Nephron progenitor cell (in vitro differentiated cells): Measurements from ENCODE around the gene SLC17A9.

Source experiments
- DNase-seq: peaks from one replicate; pipeline ENCODE4 v3.0.0; 2021
- H3K27ac Mint-ChIP-seq: 2 replicates; pipeline ENCODE4 v1.8.0; 2021; ENCODE audit warnings: mild to moderate bottlenecking, moderate library complexity, mixed read lengths
- H3K27me3 Mint-ChIP-seq: 2 replicates; pipeline ENCODE4 v1.8.0; 2021; ENCODE audit warnings: mild to moderate bottlenecking, low read depth, mixed read lengths; ENCODE audit not compliant: poor library complexity
- H3K36me3 Mint-ChIP-seq: 2 replicates; pipeline ENCODE4 v1.8.0; 2021; ENCODE audit warnings: low read depth, mixed read lengths
- H3K4me1 Mint-ChIP-seq: 2 replicates; pipeline ENCODE4 v1.8.0; 2021; ENCODE audit warnings: mixed read lengths
- H3K4me3 Mint-ChIP-seq: 2 replicates; pipeline ENCODE4 v1.8.0; 2021; ENCODE audit warnings: mild to moderate bottlenecking, moderate library complexity, mixed read lengths
- H3K9me3 Mint-ChIP-seq: 2 replicates; pipeline ENCODE4 v1.8.0; 2021; ENCODE audit warnings: mild to moderate bottlenecking, moderate library complexity, mixed read lengths
- TF ChIP-seq, protein P1 (sequence below): fragments of 200-600 bp; sonication (generic); IDR thresholded peaks from 2 replicates; pipeline ENCODE4 v1.5.0; 2021; ENCODE audit warnings: antibody characterized with exemption

The SLC17A9 gene

DNA sequence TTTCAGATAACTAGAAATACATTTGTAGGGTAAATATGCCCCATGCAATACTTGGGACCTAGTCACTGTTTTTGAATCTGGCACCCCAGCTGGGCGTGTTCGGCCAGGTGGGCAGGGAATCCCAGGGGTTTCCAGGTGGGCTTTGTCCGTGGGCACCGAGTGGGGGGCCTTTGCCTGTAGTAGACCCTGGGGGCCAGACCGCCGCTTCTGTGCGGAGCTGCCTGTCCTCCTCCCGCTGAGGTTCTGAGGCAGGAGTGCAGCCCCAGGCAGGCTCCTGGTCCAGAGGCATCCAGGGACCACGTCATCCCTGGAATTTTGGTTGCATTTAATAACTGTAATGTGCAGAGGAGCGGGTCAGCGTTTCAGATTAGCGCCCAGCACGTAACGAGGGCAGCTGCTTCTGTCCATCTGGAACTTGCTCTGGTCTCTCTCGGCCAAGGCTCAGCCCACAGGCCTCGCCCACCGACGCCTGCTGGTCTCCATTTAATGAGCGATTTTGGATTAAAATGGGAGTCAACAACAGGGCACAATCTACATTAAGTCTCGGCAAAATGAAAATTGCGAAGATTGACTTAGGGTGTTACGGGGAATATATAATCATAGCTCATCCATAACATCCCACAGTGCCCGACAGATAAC is 41.5 kb downstream of the SLC17A9 start:
- no peak for DNase-seq
- no peak overlapping the region for H3K27ac Mint-ChIP-seq
- H3K4me1 Mint-ChIP-seq: peaks cover 37% of the 10 kb centered on the region
- H3K27me3 Mint-ChIP-seq: peaks cover 65% of the 10 kb centered on the region
- no peaks in the 10 kb centered on the region for H3K36me3 Mint-ChIP-seq
- no peak overlapping the region for H3K4me3 Mint-ChIP-seq
- H3K9me3 Mint-ChIP-seq: peaks cover under 1% of the 10 kb centered on the region
- TF ChIP-seq, protein P1, sequence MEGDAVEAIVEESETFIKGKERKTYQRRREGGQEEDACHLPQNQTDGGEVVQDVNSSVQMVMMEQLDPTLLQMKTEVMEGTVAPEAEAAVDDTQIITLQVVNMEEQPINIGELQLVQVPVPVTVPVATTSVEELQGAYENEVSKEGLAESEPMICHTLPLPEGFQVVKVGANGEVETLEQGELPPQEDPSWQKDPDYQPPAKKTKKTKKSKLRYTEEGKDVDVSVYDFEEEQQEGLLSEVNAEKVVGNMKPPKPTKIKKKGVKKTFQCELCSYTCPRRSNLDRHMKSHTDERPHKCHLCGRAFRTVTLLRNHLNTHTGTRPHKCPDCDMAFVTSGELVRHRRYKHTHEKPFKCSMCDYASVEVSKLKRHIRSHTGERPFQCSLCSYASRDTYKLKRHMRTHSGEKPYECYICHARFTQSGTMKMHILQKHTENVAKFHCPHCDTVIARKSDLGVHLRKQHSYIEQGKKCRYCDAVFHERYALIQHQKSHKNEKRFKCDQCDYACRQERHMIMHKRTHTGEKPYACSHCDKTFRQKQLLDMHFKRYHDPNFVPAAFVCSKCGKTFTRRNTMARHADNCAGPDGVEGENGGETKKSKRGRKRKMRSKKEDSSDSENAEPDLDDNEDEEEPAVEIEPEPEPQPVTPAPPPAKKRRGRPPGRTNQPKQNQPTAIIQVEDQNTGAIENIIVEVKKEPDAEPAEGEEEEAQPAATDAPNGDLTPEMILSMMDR: no peak

DNA sequence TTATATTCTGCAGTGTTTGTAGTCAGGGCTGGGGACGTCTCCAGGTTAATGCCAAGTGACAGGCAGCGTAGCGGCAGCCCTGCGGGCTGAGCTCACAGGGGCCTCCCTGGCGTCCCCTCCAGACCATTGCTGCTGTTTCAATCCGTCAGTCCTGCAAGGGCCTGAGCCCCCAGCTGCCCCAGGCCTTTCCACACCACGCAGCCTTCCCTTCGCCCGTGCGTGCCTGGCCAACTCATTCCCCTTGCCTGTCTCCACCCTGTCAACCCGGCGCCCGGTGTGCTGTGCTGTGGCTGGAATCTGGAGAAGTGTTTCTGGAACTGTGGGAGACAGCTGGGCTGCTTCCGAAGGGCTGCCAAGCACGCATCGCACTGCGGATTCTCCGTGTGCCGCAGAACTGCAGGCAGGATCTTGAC is 42.4 kb downstream of the SLC17A9 start:
- peaks cover 37% of the 10 kb centered on the region for H3K4me1 Mint-ChIP-seq
- TF ChIP-seq, protein P1: no peak
- H3K9me3 Mint-ChIP-seq: peaks cover 10% of the 10 kb centered on the region
- H3K27me3 Mint-ChIP-seq: peaks cover 71% of the 10 kb centered on the region
- no peaks in the 10 kb centered on the region for H3K36me3 Mint-ChIP-seq
- no peak for DNase-seq
- H3K27ac Mint-ChIP-seq: no peak overlapping the region
- H3K4me3 Mint-ChIP-seq: no peak overlapping the region

DNA sequence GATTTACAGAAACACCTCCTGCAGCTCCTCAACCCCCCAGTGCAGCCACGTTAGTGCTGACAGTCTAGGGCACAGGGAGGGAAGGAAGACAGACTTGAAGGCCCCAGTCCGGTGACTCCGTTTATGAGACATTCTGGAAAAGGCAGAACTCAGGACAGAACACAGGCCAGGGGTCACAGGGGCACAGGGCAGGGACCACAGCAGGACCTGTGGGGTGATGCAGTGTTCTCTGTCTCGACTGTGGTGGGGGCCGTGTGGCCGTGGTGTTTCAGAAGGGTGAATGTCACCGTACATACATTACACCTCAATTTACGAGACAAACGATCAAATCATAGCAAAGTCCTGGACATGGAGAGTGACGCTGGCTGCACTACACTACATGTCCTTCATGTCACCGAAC is 43.0 kb downstream of the SLC17A9 start:
- TF ChIP-seq, protein P1: no peak
- Mint-ChIP-seq H3K4me3 (no peak overlapping the region), H3K27ac (no peak overlapping the region), H3K27me3 (peaks cover 72% of the 10 kb centered on the region), H3K9me3 (peaks cover 15% of the 10 kb centered on the region), H3K4me1 (peaks cover 37% of the 10 kb centered on the region), H3K36me3 (no peaks in the 10 kb centered on the region)
- no peak for DNase-seq

DNA sequence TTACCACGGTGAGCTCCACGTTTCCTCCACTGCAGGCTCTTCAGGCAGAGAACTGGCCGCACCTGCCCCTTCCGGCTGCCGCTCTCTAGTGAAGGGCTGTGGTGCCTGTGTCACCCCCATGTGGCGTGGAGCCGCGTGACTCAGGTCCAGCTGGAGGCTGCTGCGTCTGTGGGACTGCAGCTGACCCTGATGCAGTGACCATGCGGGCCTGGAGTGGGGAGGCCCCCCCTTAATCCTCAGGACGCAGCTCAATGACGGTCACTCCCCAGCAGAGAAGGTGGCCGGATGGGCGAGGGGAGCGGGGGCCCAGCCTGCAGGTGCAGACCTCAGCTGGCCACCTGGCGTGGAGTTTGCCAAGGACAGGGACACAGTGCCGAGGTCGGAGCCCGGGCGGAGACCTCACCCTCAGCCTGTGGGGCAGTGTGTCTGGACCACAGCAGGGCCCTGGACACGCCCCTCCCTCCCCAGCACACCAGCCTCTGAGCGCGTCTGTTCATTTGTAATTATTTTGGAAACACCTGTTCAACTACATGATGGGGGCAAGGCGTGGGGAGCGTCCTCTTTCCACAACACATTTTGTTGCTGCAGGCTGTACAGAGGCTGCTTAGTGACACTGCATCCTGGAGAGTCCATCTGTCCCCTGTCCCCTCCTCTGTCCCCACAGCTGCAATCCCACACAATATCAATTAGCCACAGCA is 43.5 kb downstream of the SLC17A9 start:
- H3K4me1 Mint-ChIP-seq: peaks cover 35% of the 10 kb centered on the region
- no peak overlapping the region for H3K27ac Mint-ChIP-seq
- no peak overlapping the region for H3K4me3 Mint-ChIP-seq
- no peak for DNase-seq
- H3K9me3 Mint-ChIP-seq: peaks cover 15% of the 10 kb centered on the region
- H3K27me3 Mint-ChIP-seq: peaks cover 72% of the 10 kb centered on the region
- TF ChIP-seq, protein P1: no peak
- H3K36me3 Mint-ChIP-seq: no peaks in the 10 kb centered on the region

DNA sequence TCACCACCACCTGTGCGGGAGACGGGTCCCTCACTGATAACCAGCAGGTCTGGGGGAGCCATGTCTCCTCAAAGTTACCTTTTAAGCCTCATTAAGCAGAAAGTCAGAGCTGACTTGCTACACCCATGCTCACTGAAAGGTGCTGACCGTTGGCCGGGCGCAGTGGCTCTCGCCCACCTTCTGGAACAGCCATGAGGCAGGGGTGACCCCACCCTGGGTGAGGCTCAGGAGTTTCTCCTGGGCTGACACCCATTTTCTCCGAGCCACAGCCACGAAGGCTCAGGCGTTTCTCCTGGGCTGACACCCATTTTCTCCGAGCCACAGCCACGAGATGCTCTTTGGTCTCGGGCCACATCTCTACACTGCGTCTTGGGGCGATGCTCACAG is 44.1 kb downstream of the SLC17A9 start:
- Mint-ChIP-seq H3K4me1 (peaks cover 31% of the 10 kb centered on the region), H3K4me3 (no peak overlapping the region), H3K27me3 (peaks cover 72% of the 10 kb centered on the region), H3K9me3 (peaks cover 15% of the 10 kb centered on the region), H3K27ac (no peak overlapping the region), H3K36me3 (no peaks in the 10 kb centered on the region)
- DNase-seq: no peak
- TF ChIP-seq, protein P1: no peak
